Naive thymus-derived CD8-positive, alpha-beta T cell (primary cell): ENCODE results near the gene CNOT11. TPM values are rescaled to one million over a fixed set of nuclear protein-coding genes. Genes with fewer than 3 reads are reported as not detected.
"Not testable (repeated sequence)": the region's sequence is repeated elsewhere in the genome, so short reads cannot be mapped to it uniquely, and the experiment has no call there.

ENCODE experiments used
- ATAC-seq, 2 donors: fragments of 150-1000 bp; cut with Tn5 transposase in 1 of 2; sonication (Bioruptor Pico), chemical (Tn5 transposase) in 1 of 2; 1 replicate in 1 of 2; 2 replicates in 1 of 2; pipeline ENCODE4 v1.10.0; 2021; ENCODE audit warnings: mild to moderate bottlenecking in 2 of 2, moderate library complexity in 2 of 2
- POLR2A ChIA-PET: fragments of 350-600 bp; sonication (Branson Sonifier 250); formaldehyde crosslinking; loops from one replicate; lab custom pipeline; 2021; ENCODE audit warnings: antibody characterized with exemption; lab: Charles Lee
- DNase-seq, 10 donors: peaks; one replicate each; pipeline versions ENCODE4 v3.0.0 to v3.0.0-alpha.2; 2020 to 2022
- H3K27ac Mint-ChIP-seq, 10 donors: one replicate each; pipeline ENCODE4 v1.8.0; 2020 to 2022; ENCODE audit warnings: mild to moderate bottlenecking in 10 of 10, mixed read lengths in 10 of 10, moderate library complexity in 4 of 10, inconsistent platforms in 1 of 10
- H3K27me3 Mint-ChIP-seq, 5 donors: one replicate each; pipeline ENCODE4 v1.8.0; 2021 to 2022; ENCODE audit warnings: mixed read lengths in 5 of 5
- H3K36me3 Mint-ChIP-seq, 3 donors: one replicate each; pipeline ENCODE4 v1.8.0; 2020 to 2022; ENCODE audit warnings: mixed read lengths in 3 of 3, mild to moderate bottlenecking in 2 of 3, inconsistent platforms in 1 of 3
- H3K4me1 Mint-ChIP-seq, 4 donors: one replicate each; pipeline ENCODE4 v1.8.0; 2021 to 2022; ENCODE audit warnings: mixed read lengths in 4 of 4
- H3K4me3 Mint-ChIP-seq, 10 donors: one replicate each; pipeline ENCODE4 v1.8.0; 2020 to 2022; ENCODE audit warnings: mild to moderate bottlenecking in 10 of 10, mixed read lengths in 10 of 10, moderate library complexity in 6 of 10, inconsistent platforms in 1 of 10
- H3K9me3 Mint-ChIP-seq, 9 donors: one replicate each; pipeline ENCODE4 v1.8.0; 2020 to 2022; ENCODE audit warnings: mixed read lengths in 9 of 9, mild to moderate bottlenecking in 3 of 9, inconsistent platforms in 1 of 9, moderate library complexity in 1 of 9
- polyA plus RNA-seq, 3 donors: library from polyadenylated mRNA; unstranded; fragments of 300-500 nt; fragmentation: Illumina TruSeq; gene quantifications; one replicate each; pipeline ENCODE4 v1.2.3, GENCODE V29; 2021
- total RNA-seq, 8 experiments: library from RNA in 2 of 8; stranded (reverse) in 2 of 8; gene quantifications; one replicate each; pipeline ENCODE4 v1.2.3 and lab custom pipeline; 2021 to 2026

CNOT11 gene
- total RNA-seq (10 to 100 TPM; 51.6 to 62.4 TPM), polyA plus RNA-seq (10 to 100 TPM; 64.2 to 69.3 (median 64.9) TPM), total RNA-seq (lab: John Stamatoyannopoulos, UW) (32.5 to 72.0 (median 59.1) reads per million in 6 experiments)

GRCh38 chr2:101252408-101253012 is at the start of gene CNOT11:
Gene CNOT11, plus strand, starts transcription at chr2:101252886. Its CDS starts 79 bp downstream, at chr2:101252965.
- peak; percentile 97 to 99 (median 99) for DNase-seq
- Mint-ChIP-seq H3K27ac (peak within 1 kb of the TSS; percentile 92 to 99 (median 96)), H3K36me3 (peaks cover 0 to 19% (median under 1%) of the 10 kb centered on the region in 3 donors), H3K27me3 (peaks cover 0 to 2% (median 0%) of the 10 kb centered on the region in 5 donors), H3K4me1 (peaks cover 27 to 58% (median 50%) of the 10 kb centered on the region in 4 donors), H3K9me3 (no peaks in the 10 kb centered on the region), H3K4me3 (peak within 1 kb of the TSS; percentile 92 to 99 (median 96))
- ATAC-seq, result peak; percentile 75 to 82
- POLR2A ChIA-PET, result interaction anchor here (0.5 to 1.9 kb wide), 10 partner anchors 12 to 672 kb away, joined by 3 to 11 read pairs (median 4); partner anchors contain the start of genes RNF149 and RPL31

- DNase-seq, result no peak
- peaks cover 0 to 3% (median under 1%) of the 10 kb centered on the region in 9 donors for H3K9me3 Mint-ChIP-seq
- no peak for ATAC-seq
- H3K4me1 Mint-ChIP-seq, result peaks cover 0 to 13% (median 8%) of the 10 kb centered on the region in 4 donors
- H3K27ac Mint-ChIP-seq, result peak overlapping the region in 7 of 10 donors; percentile 33 to 91 (median 82)
- H3K27me3 Mint-ChIP-seq, result no peaks in the 10 kb centered on the region
- H3K4me3 Mint-ChIP-seq, result peak overlapping the region; percentile 26 to 75 (median 62)
- POLR2A ChIA-PET, result interaction anchor here (1.1 kb wide), 1 partner anchor 192 kb away, joined by 5 read pairs; no protein-coding TSS in a partner anchor
- H3K36me3 Mint-ChIP-seq, result no peaks in the 10 kb centered on the region
Measured at GRCh38 chr2:101204400-101205115, 48.1 kb upstream of the CNOT11 start.

GRCh38 chr2:101205521-101206479 is 46.9 kb upstream of the CNOT11 start:
- H3K4me3 Mint-ChIP-seq, result peak overlapping the region; percentile 54 to 78 (median 69)
- POLR2A ChIA-PET, result interaction anchor here (0.5 to 1.1 kb wide), 2 partner anchors 42 to 193 kb away, joined by 5 read pairs; no protein-coding TSS in a partner anchor
- H3K36me3 Mint-ChIP-seq, result no peaks in the 10 kb centered on the region
- H3K27ac Mint-ChIP-seq, result peak overlapping the region; percentile 29 to 91 (median 84)
- DNase-seq (peak; percentile 9 to 70 (median 34)), ATAC-seq (peak; percentile 95 to 97)
- H3K9me3 Mint-ChIP-seq, result peaks cover 0 to 9% (median 6%) of the 10 kb centered on the region in 9 donors
- peaks cover 0 to 13% (median 8%) of the 10 kb centered on the region in 4 donors for H3K4me1 Mint-ChIP-seq
- H3K27me3 Mint-ChIP-seq, result no peaks in the 10 kb centered on the region

- Mint-ChIP-seq H3K9me3 (peaks cover 0 to 12% (median 6%) of the 10 kb centered on the region in 9 donors), H3K36me3 (peaks cover 0 to 6% (median 0%) of the 10 kb centered on the region in 3 donors), H3K27me3 (peaks cover 0 to 2% (median 0%) of the 10 kb centered on the region in 5 donors), H3K4me1 (peaks cover 0 to 13% (median 8%) of the 10 kb centered on the region in 4 donors), H3K4me3 (no peak overlapping the region), H3K27ac (no peak overlapping the region)
- ATAC-seq (no peak), DNase-seq (no peak)
- POLR2A ChIA-PET, result no interaction called here
Measured at GRCh38 chr2:101208830-101209229, 43.9 kb upstream of the CNOT11 start.

GRCh38 chr2:101219246-101219645 is 33.4 kb upstream of the CNOT11 start:
- Mint-ChIP-seq H3K27ac (no peak overlapping the region), H3K4me1 (peaks cover 7 to 13% (median 9%) of the 10 kb centered on the region in 4 donors), H3K27me3 (peaks cover 0 to 5% (median 2%) of the 10 kb centered on the region in 5 donors), H3K36me3 (peaks cover 0 to under 1% (median 0%) of the 10 kb centered on the region in 3 donors), H3K9me3 (peaks cover 0 to 1% (median 0%) of the 10 kb centered on the region in 9 donors), H3K4me3 (no peak overlapping the region)
- DNase-seq (no peak), ATAC-seq (no peak)
- POLR2A ChIA-PET, result no interaction called here

GRCh38 chr2:101220091-101220490 is 32.6 kb upstream of the CNOT11 start:
- H3K4me3 Mint-ChIP-seq, H3K27ac Mint-ChIP-seq, ATAC-seq, H3K27me3 Mint-ChIP-seq, H3K36me3 Mint-ChIP-seq, DNase-seq, H3K9me3 Mint-ChIP-seq: not testable (repeated sequence)
- H3K4me1 Mint-ChIP-seq, result peaks cover 8 to 17% (median 13%) of the 10 kb centered on the region in 4 donors
- POLR2A ChIA-PET, result interaction anchor here (0.7 kb wide), 1 partner anchor 350 kb away, joined by 3 read pairs; no protein-coding TSS in a partner anchor

GRCh38 chr2:101223814-101224231 is 28.9 kb upstream of the CNOT11 start:
- H3K4me3 Mint-ChIP-seq, result peak overlapping the region; percentile 19 to 71 (median 57)

GRCh38 chr2:101230541-101231001 is 22.1 kb upstream of the CNOT11 start:
- Mint-ChIP-seq H3K4me3 (no peak overlapping the region), H3K36me3 (peaks cover 0 to 15% (median 5%) of the 10 kb centered on the region in 3 donors), H3K27me3 (no peaks in the 10 kb centered on the region), H3K27ac (no peak overlapping the region), H3K4me1 (no peaks in the 10 kb centered on the region), H3K9me3 (peaks cover 0 to 3% (median 0%) of the 10 kb centered on the region in 9 donors)
- DNase-seq (no peak), ATAC-seq (no peak)
- POLR2A ChIA-PET, result interaction anchor here (0.6 kb wide), 1 partner anchor 50 kb away, joined by 4 read pairs; no protein-coding TSS in a partner anchor

More at GRCh38 chr2:101223814-101224231, 28.9 kb upstream of the CNOT11 start:
- Mint-ChIP-seq H3K9me3 (peaks cover 0 to 4% (median 0%) of the 10 kb centered on the region in 9 donors), H3K36me3 (peaks cover 0 to 3% (median 0%) of the 10 kb centered on the region in 3 donors), H3K4me1 (peaks cover 6 to 17% (median 13%) of the 10 kb centered on the region in 4 donors), H3K27me3 (no peaks in the 10 kb centered on the region), H3K27ac (peak overlapping the region in 9 of 10 donors; percentile 18 to 86 (median 78))
- DNase-seq (peak in 8 of 10 donors; percentile 7 to 64 (median 46)), ATAC-seq (peak; percentile 91 to 99)
- POLR2A ChIA-PET, result interaction anchor here (0.6 to 1.8 kb wide), 4 partner anchors 28 to 222 kb away, joined by 3 to 7 read pairs (median 4); partner anchors contain the start of genes CNOT11 and RNF149

- no peak overlapping the region for H3K4me3 Mint-ChIP-seq
- peaks cover 0 to 15% (median 5%) of the 10 kb centered on the region in 3 donors for H3K36me3 Mint-ChIP-seq
- H3K9me3 Mint-ChIP-seq, result peaks cover 0 to 3% (median 0%) of the 10 kb centered on the region in 9 donors
- no peaks in the 10 kb centered on the region for H3K4me1 Mint-ChIP-seq
- no peak overlapping the region for H3K27ac Mint-ChIP-seq
- ATAC-seq, result no peak
- no peaks in the 10 kb centered on the region for H3K27me3 Mint-ChIP-seq
- POLR2A ChIA-PET, result no interaction called here
- no peak for DNase-seq
Measured at GRCh38 chr2:101231240-101231639, 21.4 kb upstream of the CNOT11 start.

- ATAC-seq (no peak), DNase-seq (no peak)
- H3K27ac Mint-ChIP-seq, result no peak overlapping the region
- no peaks in the 10 kb centered on the region for H3K4me1 Mint-ChIP-seq
- no peak overlapping the region for H3K4me3 Mint-ChIP-seq
- H3K36me3 Mint-ChIP-seq, result peaks cover 0 to 23% (median 5%) of the 10 kb centered on the region in 3 donors
- no peaks in the 10 kb centered on the region for H3K27me3 Mint-ChIP-seq
- POLR2A ChIA-PET, result no interaction called here
- peaks cover 0 to 4% (median 0%) of the 10 kb centered on the region in 9 donors for H3K9me3 Mint-ChIP-seq
Measured at GRCh38 chr2:101231937-101232730, 20.6 kb upstream of the CNOT11 start.
